Mucosa of rectum (tissue), 2 donors: ENCODE data around the gene STAM.

Experiments
- H3K27ac ChIP-seq, 2 donors: one replicate each; pipeline ENCODE4 v1.7.0; 2013; ENCODE audit warnings: inconsistent platforms in 2 of 2, low read depth in 2 of 2, low read length in 2 of 2
- H3K27me3 ChIP-seq, 2 donors: one replicate each; pipeline ENCODE4 v1.7.0; 2013; ENCODE audit warnings: low read length in 2 of 2; ENCODE audit not compliant: control insufficient read depth in 2 of 2, insufficient read depth in 2 of 2
- H3K36me3 ChIP-seq, 2 donors: one replicate each; pipeline ENCODE4 v1.7.0; 2013; ENCODE audit warnings: low read length in 2 of 2; ENCODE audit not compliant: control insufficient read depth in 2 of 2, insufficient read depth in 2 of 2
- H3K4me1 ChIP-seq, 2 donors: one replicate each; pipeline ENCODE4 v1.7.0; 2013; ENCODE audit warnings: low read length in 2 of 2, mild to moderate bottlenecking in 1 of 2; ENCODE audit not compliant: control insufficient read depth in 2 of 2, insufficient read depth in 2 of 2
- H3K4me3 ChIP-seq, 2 donors: one replicate each; pipeline ENCODE4 v1.7.0; 2013; ENCODE audit warnings: low read length in 2 of 2
- H3K9ac ChIP-seq, 2 donors: one replicate each; pipeline ENCODE4 v1.7.0; 2013; ENCODE audit warnings: low read length in 2 of 2, low read depth in 1 of 2, mild to moderate bottlenecking in 1 of 2
- H3K9me3 ChIP-seq, 2 donors: one replicate each; pipeline ENCODE4 v1.7.0; 2013; ENCODE audit warnings: low read length in 2 of 2; ENCODE audit not compliant: control insufficient read depth in 2 of 2
- donor health status: healthy.
- donor health status: Normal muscosa, but diverticular disease.

Gene STAM

GRCh38 chr10:17671307-17671706 lies 27.4 kb downstream of the STAM start:
- H3K27ac ChIP-seq, result no peak overlapping the region
- peaks cover 0 to 2% of the 10 kb centered on the region in 2 donors for H3K4me1 ChIP-seq
- no peaks in the 10 kb centered on the region for H3K9me3 ChIP-seq
- H3K4me3 ChIP-seq, result no peak overlapping the region
- H3K9ac ChIP-seq, result no peak overlapping the region
- no peaks in the 10 kb centered on the region for H3K36me3 ChIP-seq
- no peaks in the 10 kb centered on the region for H3K27me3 ChIP-seq

GRCh38 chr10:17673471-17674061 lies 29.6 kb downstream of the STAM start:
- no peak overlapping the region for H3K4me3 ChIP-seq
- peaks cover 0 to under 1% of the 10 kb centered on the region in 2 donors for H3K4me1 ChIP-seq
- H3K27me3 ChIP-seq, result no peaks in the 10 kb centered on the region
- H3K9me3 ChIP-seq, result no peaks in the 10 kb centered on the region
- no peak overlapping the region for H3K9ac ChIP-seq
- no peak overlapping the region for H3K27ac ChIP-seq
- H3K36me3 ChIP-seq, result no peaks in the 10 kb centered on the region

DNA sequence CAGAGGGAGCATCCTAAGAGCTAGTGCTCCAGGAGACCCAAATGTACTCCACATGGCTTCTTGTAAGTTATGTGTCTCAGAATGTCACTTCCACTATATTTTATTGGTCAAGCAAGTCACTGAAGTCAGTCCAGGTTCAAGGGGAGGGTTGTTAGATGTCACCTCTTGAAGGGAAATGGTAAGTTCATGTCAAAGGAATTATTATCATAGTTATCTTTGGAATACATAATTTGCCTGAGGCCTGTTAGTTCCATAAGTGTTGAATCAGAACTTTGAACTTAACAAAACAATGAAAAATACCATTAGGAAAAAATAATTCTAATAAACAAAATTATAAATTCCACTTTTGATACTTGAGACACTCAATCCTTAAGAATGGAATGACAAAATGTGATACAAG lies 30.6 kb downstream of the STAM start:
- no peak overlapping the region for H3K27ac ChIP-seq
- no peak overlapping the region for H3K9ac ChIP-seq
- H3K4me3 ChIP-seq, result no peak overlapping the region
- no peaks in the 10 kb centered on the region for H3K27me3 ChIP-seq
- no peaks in the 10 kb centered on the region for H3K4me1 ChIP-seq
- no peaks in the 10 kb centered on the region for H3K9me3 ChIP-seq
- no peaks in the 10 kb centered on the region for H3K36me3 ChIP-seq

- Histone ChIP-seq H3K27ac (no peak overlapping the region), H3K9ac (no peak overlapping the region), H3K4me3 (no peak overlapping the region), H3K36me3 (no peaks in the 10 kb centered on the region), H3K4me1 (no peaks in the 10 kb centered on the region), H3K27me3 (no peaks in the 10 kb centered on the region), H3K9me3 (no peaks in the 10 kb centered on the region)
Measured at GRCh38 chr10:17675638-17676037, 31.7 kb downstream of the STAM start.

- Histone ChIP-seq H3K36me3 (no peaks in the 10 kb centered on the region), H3K4me1 (no peaks in the 10 kb centered on the region), H3K27ac (no peak overlapping the region), H3K9me3 (no peaks in the 10 kb centered on the region), H3K9ac (no peak overlapping the region), H3K4me3 (no peak overlapping the region), H3K27me3 (no peaks in the 10 kb centered on the region)
Measured at GRCh38 chr10:17676919-17677318, 33.0 kb downstream of the STAM start.

GRCh38 chr10:17682236-17682946 lies 38.4 kb downstream of the STAM start:
- Histone ChIP-seq H3K27ac (no peak overlapping the region), H3K4me1 (no peaks in the 10 kb centered on the region), H3K9me3 (no peaks in the 10 kb centered on the region), H3K36me3 (peaks cover 0 to 2% of the 10 kb centered on the region in 2 donors), H3K27me3 (no peaks in the 10 kb centered on the region), H3K4me3 (no peak overlapping the region), H3K9ac (no peak overlapping the region)

GRCh38 chr10:17683541-17683940 lies 39.6 kb downstream of the STAM start:
- Histone ChIP-seq H3K4me1 (no peaks in the 10 kb centered on the region), H3K27me3 (no peaks in the 10 kb centered on the region), H3K36me3 (peaks cover 0 to 2% of the 10 kb centered on the region in 2 donors), H3K9me3 (no peaks in the 10 kb centered on the region), H3K27ac (no peak overlapping the region), H3K4me3 (no peak overlapping the region), H3K9ac (no peak overlapping the region)

DNA sequence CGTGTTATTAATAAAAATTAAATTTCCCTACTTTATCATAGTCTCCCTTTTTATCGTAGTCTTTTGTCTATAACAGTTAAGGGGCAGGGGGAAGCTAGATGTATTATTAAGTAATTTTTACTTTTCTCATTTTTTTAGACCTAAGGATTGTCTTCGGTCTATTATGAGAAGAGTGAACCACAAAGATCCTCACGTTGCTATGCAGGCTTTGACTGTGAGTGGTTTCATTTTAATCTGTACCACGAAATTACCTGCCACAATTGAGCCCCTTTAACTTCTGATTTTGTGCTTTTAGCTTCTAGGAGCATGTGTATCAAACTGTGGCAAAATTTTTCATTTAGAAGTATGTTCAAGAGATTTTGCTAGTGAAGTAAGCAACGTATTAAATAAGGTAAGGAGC lies 40.6 kb downstream of the STAM start:
- H3K4me1 ChIP-seq, result no peaks in the 10 kb centered on the region
- no peak overlapping the region for H3K27ac ChIP-seq
- H3K9me3 ChIP-seq, result no peaks in the 10 kb centered on the region
- H3K36me3 ChIP-seq, result peaks cover 0 to 5% of the 10 kb centered on the region in 2 donors
- no peak overlapping the region for H3K4me3 ChIP-seq
- no peak overlapping the region for H3K9ac ChIP-seq
- H3K27me3 ChIP-seq, result no peaks in the 10 kb centered on the region

DNA sequence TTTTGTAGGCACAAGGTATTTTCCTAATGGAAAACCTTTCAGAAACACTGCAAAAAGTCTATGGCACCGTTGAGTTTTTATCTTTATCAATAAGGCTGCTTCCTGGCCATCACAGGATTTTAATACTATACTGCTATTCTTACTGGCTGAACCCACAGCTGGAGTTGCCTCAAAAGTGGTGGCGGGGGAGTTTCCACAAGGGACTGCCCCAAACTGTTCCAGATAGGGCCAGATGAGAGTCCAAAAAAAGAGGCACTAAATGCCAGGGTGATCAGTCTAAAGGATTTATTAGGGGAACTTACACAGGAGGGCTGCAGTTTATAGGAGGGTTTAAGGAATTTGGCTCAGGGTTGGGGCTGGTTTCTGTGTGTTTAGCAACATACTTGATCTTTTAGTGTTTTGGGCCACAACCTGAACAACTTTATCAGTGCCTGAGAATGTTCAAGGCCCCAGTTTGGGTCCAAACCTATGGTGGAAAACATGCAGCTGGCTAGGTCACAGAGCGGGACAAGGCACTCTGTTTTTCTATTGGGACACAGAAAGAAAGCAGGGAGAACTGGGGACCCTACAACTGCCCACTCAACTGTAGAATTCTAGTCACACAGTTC lies 41.4 kb downstream of the STAM start:
- H3K9ac ChIP-seq, result no peak overlapping the region
- no peaks in the 10 kb centered on the region for H3K27me3 ChIP-seq
- H3K9me3 ChIP-seq, result no peaks in the 10 kb centered on the region
- H3K4me1 ChIP-seq, result no peaks in the 10 kb centered on the region
- H3K36me3 ChIP-seq, result peaks cover 4 to 5% of the 10 kb centered on the region in 2 donors
- no peak overlapping the region for H3K4me3 ChIP-seq
- H3K27ac ChIP-seq, result no peak overlapping the region

DNA sequence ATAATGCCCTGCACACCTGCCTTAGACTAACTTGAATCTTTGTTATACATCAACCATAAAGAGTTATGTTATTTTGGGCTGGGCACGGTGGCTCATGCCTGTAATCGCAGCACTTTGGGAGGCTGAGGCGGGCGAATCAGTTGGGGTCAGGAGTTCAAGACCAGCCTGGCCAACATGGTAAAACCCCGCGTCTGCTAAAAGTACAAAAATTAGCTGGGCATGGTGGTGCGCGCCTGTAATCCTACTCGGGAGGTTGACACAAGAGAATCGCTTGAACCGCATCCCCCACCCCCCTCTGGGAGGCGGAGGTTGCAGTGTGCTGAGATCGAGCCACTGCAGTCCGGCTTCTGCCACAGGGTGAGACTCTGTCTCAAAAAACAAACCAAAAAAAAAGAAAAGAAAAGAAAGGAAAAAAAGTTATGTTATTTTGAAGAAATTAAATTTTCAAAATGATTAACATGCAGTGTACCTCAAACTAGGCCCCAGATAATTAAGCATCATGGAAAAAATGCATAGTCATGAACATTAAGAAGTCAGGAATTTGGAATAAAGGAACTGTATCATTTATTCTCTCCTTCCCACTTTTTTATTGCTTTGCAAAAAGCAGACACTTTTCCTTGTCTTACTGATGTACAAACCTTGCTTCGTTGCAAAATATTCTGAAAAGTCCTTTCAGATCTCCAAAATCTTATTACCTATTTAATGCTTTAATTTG lies 43.3 kb downstream of the STAM start:
- Histone ChIP-seq H3K4me1 (no peaks in the 10 kb centered on the region), H3K36me3 (peaks cover 4 to 7% of the 10 kb centered on the region in 2 donors), H3K4me3 (no peak overlapping the region), H3K27me3 (no peaks in the 10 kb centered on the region), H3K27ac (no peak overlapping the region), H3K9me3 (no peaks in the 10 kb centered on the region), H3K9ac (no peak overlapping the region)
